GM18498 (cell line): ENCODE data around the gene TRPC4AP.
"Not testable (repeated sequence)": the region's sequence is repeated elsewhere in the genome, so short reads cannot be mapped to it uniquely, and the experiment has no call there.

Source experiments
- ATAC-seq: cut with Tn5 transposase; IDR thresholded peaks from one replicate; pipeline ENCODE4 v1.9.1; 2021; ENCODE audit warnings: mild to moderate bottlenecking, moderate library complexity; ENCODE audit not compliant: unreplicated experiment

TRPC4AP gene

GRCh38 chr20:35104685-35105295 is 12.2 kb upstream of the TRPC4AP start:
- ATAC-seq: no peak

- ATAC-seq: no peak
Observed at GRCh38 chr20:35101620-35102019, 9.0 kb upstream of the TRPC4AP start.

- ATAC-seq: no peak
Observed at GRCh38 chr20:35093267-35093884, 769 bp upstream of the TRPC4AP start.

- peak; percentile 27 for ATAC-seq
Observed at GRCh38 chr20:35091816-35092523, 637 bp downstream of the TRPC4AP start.

- ATAC-seq: no peak
Observed at GRCh38 chr20:35088231-35089145, 4.1 kb downstream of the TRPC4AP start.

- no peak for ATAC-seq
Observed at GRCh38 chr20:35087791-35088190, 4.8 kb downstream of the TRPC4AP start.

- no peak for ATAC-seq
Observed at GRCh38 chr20:35087355-35087754, 5.3 kb downstream of the TRPC4AP start.

- ATAC-seq: no peak
Observed at GRCh38 chr20:35085477-35086225, 7.0 kb downstream of the TRPC4AP start.

GRCh38 chr20:35084998-35085397 is 7.6 kb downstream of the TRPC4AP start:
- no peak for ATAC-seq

- ATAC-seq: not testable (repeated sequence)
Observed at GRCh38 chr20:35080348-35080642, 12.3 kb downstream of the TRPC4AP start.

GRCh38 chr20:35079472-35080347 is 12.9 kb downstream of the TRPC4AP start:
- no peak for ATAC-seq

- no peak for ATAC-seq
Observed at GRCh38 chr20:35077872-35078271, 14.7 kb downstream of the TRPC4AP start.

GRCh38 chr20:35077341-35077740 is 15.3 kb downstream of the TRPC4AP start:
- ATAC-seq: no peak

GRCh38 chr20:35071436-35072153 is 21.0 kb downstream of the TRPC4AP start:
- ATAC-seq: not testable (repeated sequence)

GRCh38 chr20:35066194-35066593 is 26.4 kb downstream of the TRPC4AP start:
- no peak for ATAC-seq

- no peak for ATAC-seq
Observed at GRCh38 chr20:35065181-35065580, 27.4 kb downstream of the TRPC4AP start.

GRCh38 chr20:35063168-35063567 is 29.4 kb downstream of the TRPC4AP start:
- ATAC-seq: no peak

GRCh38 chr20:35062478-35062877 is 30.1 kb downstream of the TRPC4AP start:
- ATAC-seq: no peak

- ATAC-seq: no peak
Observed at GRCh38 chr20:35060168-35060567, 32.4 kb downstream of the TRPC4AP start.
